Caco-2 (cell line): Measurements from ENCODE around the gene EIF4E2. TPM values are rescaled to one million over a fixed set of nuclear protein-coding genes. Genes with fewer than 3 reads are reported as not detected.

ENCODE experiments used
- BruUV-seq: library from RNA; stranded (reverse); fragments of 400-500 nt; replicated peaks from 2 replicates; lab custom pipeline; 2021; lab: Mats Ljungman, UMichigan
- CTCF ChIA-PET: fragments of 300-600 bp; sonication (Branson Sonifier 250); formaldehyde crosslinking; loops from one replicate; lab custom pipeline; 2022; ENCODE audit warnings: antibody characterized with exemption; lab: Charles Lee
- POLR2A ChIA-PET: fragments of 300-600 bp; sonication (Branson Sonifier 250); formaldehyde crosslinking; loops from one replicate; lab custom pipeline; 2022; ENCODE audit warnings: antibody characterized with exemption; lab: Charles Lee
- DNase-seq, 2 experiments: peaks; one replicate each; pipeline versions ENCODE4 v3.0.0 to v3.0.0-alpha.2; 2020 to 2022
- H3K27me3 ChIP-seq: replicated peaks from 2 replicates; pipeline ENCODE4 v1.6.0; 2011; ENCODE audit warnings: low read length; ENCODE audit not compliant: control insufficient read depth, insufficient read depth
- H3K36me3 ChIP-seq: 2 replicates; pipeline ENCODE4 v1.5.1; 2011; ENCODE audit warnings: low read length; ENCODE audit not compliant: control insufficient read depth, insufficient read depth
- H3K4me1 ChIP-seq: fragments of 250-450 bp; sonication (Bioruptor Pico); 2 replicates; pipeline ENCODE4 v1.5.1; 2020; ENCODE audit warnings: mild to moderate bottlenecking
- H3K4me3 ChIP-seq: 2 replicates; pipeline ENCODE4 v1.5.1; 2011; ENCODE audit warnings: low read depth, mild to moderate bottlenecking, control low read depth, low read length
- H3K9me3 ChIP-seq: fragments of 250-450 bp; sonication (Bioruptor Pico); 2 replicates; pipeline ENCODE4 v1.5.1; 2020; ENCODE audit warnings: mild to moderate bottlenecking, moderate library complexity
- H3K27ac Mint-ChIP-seq: one replicate; pipeline ENCODE4 v1.8.0; 2022; ENCODE audit warnings: mixed read lengths; ENCODE audit not compliant: unreplicated experiment
- H3K27me3 Mint-ChIP-seq: one replicate; pipeline ENCODE4 v1.8.0; 2022; ENCODE audit warnings: mixed read lengths; ENCODE audit not compliant: insufficient read depth, unreplicated experiment
- H3K36me3 Mint-ChIP-seq: one replicate; pipeline ENCODE4 v1.8.0; 2022; ENCODE audit warnings: mild to moderate bottlenecking, mixed read lengths; ENCODE audit not compliant: insufficient read depth, unreplicated experiment
- H3K4me1 Mint-ChIP-seq: one replicate; pipeline ENCODE4 v1.8.0; 2022; ENCODE audit warnings: low read depth, mixed read lengths; ENCODE audit not compliant: unreplicated experiment
- H3K4me3 Mint-ChIP-seq: one replicate; pipeline ENCODE4 v1.8.0; 2022; ENCODE audit warnings: mild to moderate bottlenecking, moderate library complexity, mixed read lengths; ENCODE audit not compliant: unreplicated experiment
- H3K9me3 Mint-ChIP-seq: one replicate; pipeline ENCODE4 v1.8.0; 2022; ENCODE audit warnings: mixed read lengths; ENCODE audit not compliant: unreplicated experiment
- CTCF ChIP-seq, 2 experiments: fragments of 200-600 bp in 1 of 2; IDR thresholded peaks; 1 replicate in 1 of 2; 2 replicates in 1 of 2; pipeline versions ENCODE4 v1.5.1 to v1.8.0; 2011 to 2022; ENCODE audit warnings: antibody characterized with exemption in 1 of 2, control low read depth in 1 of 2, inconsistent platforms in 1 of 2, low read depth in 1 of 2, low read length in 1 of 2, mild to moderate bottlenecking in 1 of 2, moderate library complexity in 1 of 2; ENCODE audit not compliant: insufficient read depth in 1 of 2, severe bottlenecking in 1 of 2, unreplicated experiment in 1 of 2
- intact Hi-C: fragments of 100-400 bp; cut with micrococcal nuclease; formaldehyde crosslinking; loops from one replicate; pipeline ENCODE4 v1.10.0; 2022; ENCODE audit not compliant: unreplicated experiment
- total RNA-seq: library from RNA; stranded (reverse); gene quantifications from 2 replicates; pipeline ENCODE4 v1.2.3, GENCODE V29; 2022

EIF4E2 gene
- total RNA-seq, 1 experiment from 2014 or later = 57.2 TPM

DNA sequence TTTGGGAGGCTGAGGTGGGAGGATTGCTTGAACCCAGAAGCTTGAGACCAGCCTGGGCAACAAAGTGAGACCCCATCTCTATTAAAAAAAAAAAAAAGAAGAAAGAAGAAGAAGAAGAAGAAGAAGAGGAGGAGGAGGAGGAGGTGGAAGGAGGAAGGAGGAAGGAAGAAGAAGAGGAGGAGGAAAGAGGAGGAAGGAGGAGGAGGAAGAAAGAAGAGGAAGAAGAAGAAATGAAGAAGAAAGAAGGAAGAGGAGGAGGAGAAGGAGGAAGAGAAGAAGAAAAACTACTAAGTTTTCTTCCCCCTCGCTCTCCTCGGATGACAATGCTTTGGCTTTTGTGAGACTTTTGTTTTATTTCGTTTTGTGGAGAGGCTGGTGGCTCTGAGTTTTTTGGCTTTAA lies 52.8 kb downstream of the EIF4E2 start:
- intact Hi-C loops = no loop called here
- Mint-ChIP-seq H3K9me3 (no peaks in the 10 kb centered on the region), H3K27me3 (peaks cover 2% of the 10 kb centered on the region), H3K27ac (no peak overlapping the region), H3K4me1 (no peaks in the 10 kb centered on the region), H3K36me3 (no peaks in the 10 kb centered on the region), H3K4me3 (no peak overlapping the region)
- Histone ChIP-seq H3K9me3 (no peaks in the 10 kb centered on the region), H3K36me3 (no peaks in the 10 kb centered on the region), H3K4me3 (no peak overlapping the region), H3K27me3 (no peaks in the 10 kb centered on the region), H3K4me1 (no peaks in the 10 kb centered on the region)
- no TSS peak for BruUV-seq
- ChIA-PET POLR2A (no interaction called here), CTCF (no interaction called here)
- no peak for DNase-seq
- no peak for TF ChIP-seq CTCF (IDR thresholded peaks at IDR 0.05; ENCODE audit: insufficient read depth in 1 of 2, low read depth in 1 of 2, low read length in 1 of 2, severe bottlenecking in 1 of 2, unreplicated experiment in 1 of 2)

GRCh38 chr2:232604535-232604934 lies 54.0 kb downstream of the EIF4E2 start:
- Mint-ChIP-seq H3K9me3 (no peaks in the 10 kb centered on the region), H3K4me1 (no peaks in the 10 kb centered on the region), H3K27me3 (peaks cover 2% of the 10 kb centered on the region), H3K4me3 (no peak overlapping the region), H3K36me3 (no peaks in the 10 kb centered on the region), H3K27ac (no peak overlapping the region)
- Histone ChIP-seq H3K4me3 (no peak overlapping the region), H3K27me3 (no peaks in the 10 kb centered on the region), H3K9me3 (no peaks in the 10 kb centered on the region), H3K4me1 (no peaks in the 10 kb centered on the region), H3K36me3 (no peaks in the 10 kb centered on the region)
- TF ChIP-seq CTCF (IDR thresholded peaks at IDR 0.05; ENCODE audit: insufficient read depth in 1 of 2, low read depth in 1 of 2, low read length in 1 of 2, severe bottlenecking in 1 of 2, unreplicated experiment in 1 of 2) = no peak
- ChIA-PET CTCF (interaction anchor here (0.6 kb wide), 1 partner anchor 14 kb away, joined by 7 read pairs; no protein-coding TSS in a partner anchor), POLR2A (no interaction called here)
- BruUV-seq = no TSS peak
- intact Hi-C loops = no loop called here
- DNase-seq = no peak

- TF ChIP-seq CTCF (IDR thresholded peaks at IDR 0.05; ENCODE audit: insufficient read depth in 1 of 2, low read depth in 1 of 2, low read length in 1 of 2, severe bottlenecking in 1 of 2, unreplicated experiment in 1 of 2) = no peak
- H3K27ac Mint-ChIP-seq = no peak overlapping the region
- Histone ChIP-seq H3K36me3 (no peaks in the 10 kb centered on the region), H3K4me3 (no peak overlapping the region), H3K27me3 (no peaks in the 10 kb centered on the region), H3K9me3 (no peaks in the 10 kb centered on the region), H3K4me1 (no peaks in the 10 kb centered on the region)
- H3K4me3 Mint-ChIP-seq = no peak overlapping the region
- H3K4me1 Mint-ChIP-seq = no peaks in the 10 kb centered on the region
- no TSS peak for BruUV-seq
- H3K36me3 Mint-ChIP-seq = no peaks in the 10 kb centered on the region
- H3K27me3 Mint-ChIP-seq = peaks cover 2% of the 10 kb centered on the region
- intact Hi-C loops = loop anchor here (5.0 kb wide), 1 partner anchor 645 kb away; the partner anchor contains the start of gene ATG16L1
- no peaks in the 10 kb centered on the region for H3K9me3 Mint-ChIP-seq
- POLR2A ChIA-PET = no interaction called here
- DNase-seq = no peak
- CTCF ChIA-PET = interaction anchor here (0.7 kb wide), 1 partner anchor 68 kb away, joined by 3 read pairs; no protein-coding TSS in a partner anchor
Observed at GRCh38 chr2:232607011-232607410, 56.5 kb downstream of the EIF4E2 start.
